Hippocampal formation (tissue), 2 donors: ENCODE results near the gene C17orf78.
"Not testable (repeated sequence)": the region's sequence is repeated elsewhere in the genome, so short reads cannot be mapped to it uniquely, and the experiment has no call there.

Experiments
- DNase-seq, 2 donors: peaks; one replicate each; lab custom pipeline; 2025; lab: John Stamatoyannopoulos, UW

C17orf78 gene

GRCh38 chr17:37438141-37438540 is 62.4 kb downstream of the C17orf78 start:
- DNase-seq, result no peak

- no peak for DNase-seq
Observed at GRCh38 chr17:37440424-37440823, 64.6 kb downstream of the C17orf78 start.

- DNase-seq, result not testable (repeated sequence)
Observed at GRCh38 chr17:37441369-37442014, 65.7 kb downstream of the C17orf78 start.
